Astrocyte (in vitro differentiated cells and primary cell): ENCODE results near the gene XPNPEP3. TPM values are rescaled to one million over a fixed set of nuclear protein-coding genes. Genes with fewer than 3 reads are reported as not detected.
"Not testable (repeated sequence)": the region's sequence is repeated elsewhere in the genome, so short reads cannot be mapped to it uniquely, and the experiment has no call there.

ENCODE experiments used
- DNase-seq: peaks from one replicate; pipeline ENCODE4 v3.0.0-alpha.2; 2010; ENCODE audit warnings: low read depth
- FAIRE-seq: peaks from 2 replicates; lab custom pipeline; 2011; peaks lifted over from hg19 to GRCh38; lab: Jason Lieb, UNC
- H2AFZ ChIP-seq: 2 replicates; pipeline ENCODE4 v1.6.0; 2012; ENCODE audit warnings: low read depth, low read length, inconsistent platforms
- H3K27ac ChIP-seq: 2 replicates; pipeline ENCODE4 v1.5.1; 2011; ENCODE audit warnings: low read depth, low read length, inconsistent platforms
- H3K27me3 ChIP-seq: 2 replicates; pipeline ENCODE4 v1.6.0; 2011; ENCODE audit warnings: low read length, inconsistent platforms; ENCODE audit not compliant: insufficient read depth
- H3K36me3 ChIP-seq: 2 replicates; pipeline ENCODE4 v1.5.1; 2011; ENCODE audit warnings: low read length, inconsistent platforms; ENCODE audit not compliant: insufficient read depth
- H3K4me1 ChIP-seq: 2 replicates; pipeline ENCODE4 v1.5.1; 2011; ENCODE audit warnings: low read length, inconsistent platforms; ENCODE audit not compliant: insufficient read depth
- H3K4me2 ChIP-seq: 2 replicates; pipeline ENCODE4 v1.6.0; 2012; ENCODE audit warnings: low read length, inconsistent platforms
- H3K4me3 ChIP-seq: 2 replicates; pipeline ENCODE4 v1.5.1; 2011; ENCODE audit warnings: low read depth, mild to moderate bottlenecking, low read length, inconsistent platforms; ENCODE audit not compliant: insufficient read depth
- H3K79me2 ChIP-seq: 2 replicates; pipeline ENCODE4 v1.6.0; 2012; ENCODE audit warnings: mild to moderate bottlenecking, low read length, inconsistent platforms; ENCODE audit not compliant: insufficient read depth
- H3K9ac ChIP-seq: 2 replicates; pipeline ENCODE4 v1.6.0; 2012; ENCODE audit warnings: mild to moderate bottlenecking, low read length, inconsistent platforms
- H3K9me3 ChIP-seq: 2 replicates; pipeline ENCODE4 v1.5.1; 2012; ENCODE audit warnings: low read depth, mild to moderate bottlenecking, low read length, inconsistent platforms; ENCODE audit not compliant: insufficient read depth
- H4K20me1 ChIP-seq: 2 replicates; pipeline ENCODE4 v1.6.0; 2012; ENCODE audit warnings: low read length, inconsistent platforms; ENCODE audit not compliant: insufficient read depth
- H3K27ac Mint-ChIP-seq: one replicate; pipeline ENCODE4 v1.8.0; 2021; ENCODE audit warnings: mild to moderate bottlenecking, mixed read lengths; ENCODE audit not compliant: unreplicated experiment
- H3K27me3 Mint-ChIP-seq: one replicate; pipeline ENCODE4 v1.8.0; 2021; ENCODE audit warnings: low read depth, mixed read lengths; ENCODE audit not compliant: unreplicated experiment
- H3K36me3 Mint-ChIP-seq: one replicate; pipeline ENCODE4 v1.8.0; 2021; ENCODE audit warnings: low read depth, mixed read lengths; ENCODE audit not compliant: unreplicated experiment
- H3K4me1 Mint-ChIP-seq: one replicate; pipeline ENCODE4 v1.8.0; 2021; ENCODE audit warnings: low read depth, mixed read lengths; ENCODE audit not compliant: unreplicated experiment
- H3K4me3 Mint-ChIP-seq: one replicate; pipeline ENCODE4 v1.8.0; 2021; ENCODE audit warnings: mild to moderate bottlenecking, moderate library complexity, mixed read lengths; ENCODE audit not compliant: unreplicated experiment
- H3K9me3 Mint-ChIP-seq: one replicate; pipeline ENCODE4 v1.8.0; 2021; ENCODE audit warnings: mild to moderate bottlenecking, mixed read lengths; ENCODE audit not compliant: unreplicated experiment
- EZH2 ChIP-seq: IDR thresholded peaks from 2 replicates; pipeline ENCODE4 v1.6.1; 2012; ENCODE audit warnings: mild to moderate bottlenecking, low read length, inconsistent platforms; ENCODE audit not compliant: insufficient read depth
- total RNA-seq: library from RNA; stranded (reverse); gene quantifications from 2 replicates; pipeline ENCODE4 v1.2.1, GENCODE V29; 2021
- TF ChIP-seq, protein P1 (sequence below): IDR thresholded peaks from 2 replicates; pipeline ENCODE4 v1.5.1; 2011; ENCODE audit warnings: low read depth, mild to moderate bottlenecking, inconsistent platforms, low read length, moderate library complexity; ENCODE audit not compliant: insufficient read depth

XPNPEP3 gene
- total RNA-seq, 1 donor from 2014 or later = 21.8 TPM

DNA sequence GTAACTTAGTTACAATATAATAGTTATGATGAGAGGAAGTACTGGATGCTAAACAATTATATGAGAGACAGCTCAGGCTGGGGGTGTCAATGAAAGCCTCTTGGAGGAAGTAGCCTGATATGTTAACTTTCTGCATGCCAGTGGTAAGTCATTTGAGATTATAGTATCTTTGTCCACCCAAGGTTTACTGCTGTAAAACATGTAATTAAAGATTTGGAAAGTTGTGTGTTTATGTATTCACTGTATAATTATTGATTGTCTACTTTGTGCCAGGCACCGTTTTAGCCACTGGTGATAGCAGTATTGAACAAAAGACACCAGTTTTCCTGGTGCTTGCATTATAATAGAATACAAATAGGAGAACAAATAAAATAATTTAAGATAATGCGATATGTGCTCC, 5.6 kb downstream of the XPNPEP3 start:
- Histone ChIP-seq H4K20me1 (no peaks in the 10 kb centered on the region), H3K27ac (no peak overlapping the region), H3K27me3 (no peaks in the 10 kb centered on the region), H2AFZ (no peak overlapping the region), H3K4me3 (no peak overlapping the region), H3K9me3 (no peaks in the 10 kb centered on the region), H3K4me1 (no peaks in the 10 kb centered on the region), H3K4me2 (no peak overlapping the region), H3K36me3 (peaks cover 7% of the 10 kb centered on the region), H3K79me2 (peaks cover 82% of the 10 kb centered on the region), H3K9ac (no peak overlapping the region)
- no peak for TF ChIP-seq EZH2
- TF ChIP-seq, protein P1, sequence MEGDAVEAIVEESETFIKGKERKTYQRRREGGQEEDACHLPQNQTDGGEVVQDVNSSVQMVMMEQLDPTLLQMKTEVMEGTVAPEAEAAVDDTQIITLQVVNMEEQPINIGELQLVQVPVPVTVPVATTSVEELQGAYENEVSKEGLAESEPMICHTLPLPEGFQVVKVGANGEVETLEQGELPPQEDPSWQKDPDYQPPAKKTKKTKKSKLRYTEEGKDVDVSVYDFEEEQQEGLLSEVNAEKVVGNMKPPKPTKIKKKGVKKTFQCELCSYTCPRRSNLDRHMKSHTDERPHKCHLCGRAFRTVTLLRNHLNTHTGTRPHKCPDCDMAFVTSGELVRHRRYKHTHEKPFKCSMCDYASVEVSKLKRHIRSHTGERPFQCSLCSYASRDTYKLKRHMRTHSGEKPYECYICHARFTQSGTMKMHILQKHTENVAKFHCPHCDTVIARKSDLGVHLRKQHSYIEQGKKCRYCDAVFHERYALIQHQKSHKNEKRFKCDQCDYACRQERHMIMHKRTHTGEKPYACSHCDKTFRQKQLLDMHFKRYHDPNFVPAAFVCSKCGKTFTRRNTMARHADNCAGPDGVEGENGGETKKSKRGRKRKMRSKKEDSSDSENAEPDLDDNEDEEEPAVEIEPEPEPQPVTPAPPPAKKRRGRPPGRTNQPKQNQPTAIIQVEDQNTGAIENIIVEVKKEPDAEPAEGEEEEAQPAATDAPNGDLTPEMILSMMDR = no peak
- FAIRE-seq = no peak
- Mint-ChIP-seq H3K4me3 (no peak overlapping the region), H3K9me3 (no peaks in the 10 kb centered on the region), H3K36me3 (peaks cover 7% of the 10 kb centered on the region), H3K4me1 (peaks cover 19% of the 10 kb centered on the region), H3K27ac (no peak overlapping the region), H3K27me3 (no peaks in the 10 kb centered on the region)
- DNase-seq = no peak

DNA sequence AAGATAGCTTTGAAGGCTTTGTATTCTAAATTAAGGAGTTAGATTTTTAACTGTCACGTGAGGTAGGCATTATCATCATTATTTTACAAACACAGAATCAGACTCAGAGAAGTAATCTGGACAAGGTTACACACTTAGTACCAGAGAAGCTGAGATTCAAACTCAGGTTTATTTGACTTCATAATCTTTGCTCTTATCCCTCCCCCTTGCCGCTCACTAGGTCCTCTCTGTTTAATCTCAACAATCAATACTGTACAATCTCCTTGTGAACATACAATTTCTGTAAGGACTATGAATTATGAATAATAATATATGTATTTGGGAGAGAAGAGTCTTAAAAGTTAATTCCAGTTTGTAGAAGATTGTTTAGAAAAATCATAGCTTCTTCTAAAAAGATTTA, 10.2 kb downstream of the XPNPEP3 start:
- H3K4me3 Mint-ChIP-seq = no peak overlapping the region
- H3K9ac ChIP-seq = no peak overlapping the region
- H3K4me1 Mint-ChIP-seq = no peaks in the 10 kb centered on the region
- TF ChIP-seq, protein P1 = no peak
- no peak for TF ChIP-seq EZH2
- H3K4me3 ChIP-seq = no peak overlapping the region
- no peaks in the 10 kb centered on the region for H3K9me3 ChIP-seq
- H3K4me2 ChIP-seq = no peak overlapping the region
- H3K79me2 ChIP-seq = peaks cover 37% of the 10 kb centered on the region
- FAIRE-seq (no peak), DNase-seq (no peak)
- H3K27ac ChIP-seq = no peak overlapping the region
- no peak overlapping the region for H3K27ac Mint-ChIP-seq
- no peaks in the 10 kb centered on the region for H3K4me1 ChIP-seq
- H3K27me3 ChIP-seq = no peaks in the 10 kb centered on the region
- H4K20me1 ChIP-seq = peaks cover 3% of the 10 kb centered on the region
- H3K36me3 ChIP-seq = peaks cover under 1% of the 10 kb centered on the region
- H3K9me3 Mint-ChIP-seq = no peaks in the 10 kb centered on the region
- H3K27me3 Mint-ChIP-seq = no peaks in the 10 kb centered on the region
- H2AFZ ChIP-seq = no peak overlapping the region
- H3K36me3 Mint-ChIP-seq = peaks cover under 1% of the 10 kb centered on the region

DNA sequence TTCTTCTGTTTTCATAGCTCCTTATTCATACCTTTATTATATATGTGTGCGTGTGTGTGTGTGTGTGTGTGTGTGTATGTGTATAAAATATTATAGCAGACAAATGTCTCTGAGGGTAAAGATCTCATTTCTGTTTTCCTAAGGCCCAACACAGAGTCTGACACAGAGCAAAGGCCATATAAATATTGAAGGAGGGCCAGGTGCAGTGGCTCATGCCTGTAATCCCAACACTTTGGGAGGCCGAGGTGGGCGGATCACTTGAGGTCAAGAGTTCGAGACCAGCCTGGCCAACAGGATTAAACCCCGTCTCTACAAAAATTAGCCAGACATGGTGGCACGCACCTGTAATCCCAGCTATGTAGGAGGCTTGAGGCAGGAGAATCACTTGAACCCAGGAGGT, 11.4 kb downstream of the XPNPEP3 start:
- H3K36me3 Mint-ChIP-seq, H3K4me2 ChIP-seq, H3K4me3 ChIP-seq, H3K9me3 Mint-ChIP-seq, H3K9ac ChIP-seq, H3K4me1 ChIP-seq, H3K36me3 ChIP-seq, FAIRE-seq, H3K27ac ChIP-seq, H3K4me1 Mint-ChIP-seq, H2AFZ ChIP-seq, H3K9me3 ChIP-seq, H3K27me3 Mint-ChIP-seq, H3K4me3 Mint-ChIP-seq, H3K27me3 ChIP-seq, H4K20me1 ChIP-seq, H3K27ac Mint-ChIP-seq, DNase-seq: not testable (repeated sequence)
- peaks cover 27% of the 10 kb centered on the region for H3K79me2 ChIP-seq
